Hepatocyte (in vitro differentiated cells): ENCODE data around the gene ATG14.

Source experiments
- EZH2 ChIP-seq: fragments of 200-600 bp; sonication (generic); IDR thresholded peaks from 2 replicates; pipeline ENCODE4 v1.6.1; 2016; ENCODE audit warnings: antibody characterized with exemption, mild to moderate bottlenecking, borderline replicate concordance
- TF ChIP-seq, protein P1 (sequence below): fragments of 200-600 bp; sonication (generic); IDR thresholded peaks from 2 replicates; pipeline ENCODE4 v1.5.1; 2016; ENCODE audit warnings: antibody characterized with exemption, mild to moderate bottlenecking; ENCODE audit not compliant: poor library complexity

DNA sequence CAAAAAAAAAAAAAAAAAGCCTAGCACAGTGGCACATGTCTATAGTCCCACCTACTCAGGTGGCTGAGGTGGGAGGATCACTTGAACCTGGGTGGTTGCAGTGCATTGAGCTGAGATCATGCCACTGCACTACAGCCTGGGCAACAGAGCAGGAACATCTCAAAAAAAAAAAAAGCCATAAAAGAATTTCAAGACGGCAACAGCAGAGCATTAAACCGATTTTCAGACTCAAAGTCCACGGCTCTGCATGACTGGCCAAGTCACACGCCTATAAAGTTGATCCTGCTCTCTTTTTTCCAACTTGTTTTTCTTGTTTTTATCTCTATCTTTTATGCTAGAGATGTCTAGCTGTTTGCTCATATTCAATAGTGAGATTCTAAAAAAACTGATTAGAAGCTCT, 95.1 kb downstream of the ATG14 start:
- TF ChIP-seq, protein P1, sequence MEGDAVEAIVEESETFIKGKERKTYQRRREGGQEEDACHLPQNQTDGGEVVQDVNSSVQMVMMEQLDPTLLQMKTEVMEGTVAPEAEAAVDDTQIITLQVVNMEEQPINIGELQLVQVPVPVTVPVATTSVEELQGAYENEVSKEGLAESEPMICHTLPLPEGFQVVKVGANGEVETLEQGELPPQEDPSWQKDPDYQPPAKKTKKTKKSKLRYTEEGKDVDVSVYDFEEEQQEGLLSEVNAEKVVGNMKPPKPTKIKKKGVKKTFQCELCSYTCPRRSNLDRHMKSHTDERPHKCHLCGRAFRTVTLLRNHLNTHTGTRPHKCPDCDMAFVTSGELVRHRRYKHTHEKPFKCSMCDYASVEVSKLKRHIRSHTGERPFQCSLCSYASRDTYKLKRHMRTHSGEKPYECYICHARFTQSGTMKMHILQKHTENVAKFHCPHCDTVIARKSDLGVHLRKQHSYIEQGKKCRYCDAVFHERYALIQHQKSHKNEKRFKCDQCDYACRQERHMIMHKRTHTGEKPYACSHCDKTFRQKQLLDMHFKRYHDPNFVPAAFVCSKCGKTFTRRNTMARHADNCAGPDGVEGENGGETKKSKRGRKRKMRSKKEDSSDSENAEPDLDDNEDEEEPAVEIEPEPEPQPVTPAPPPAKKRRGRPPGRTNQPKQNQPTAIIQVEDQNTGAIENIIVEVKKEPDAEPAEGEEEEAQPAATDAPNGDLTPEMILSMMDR = no peak
- TF ChIP-seq EZH2 = no peak
